Hepatocyte (in vitro differentiated cells): ENCODE data around the gene ANKAR. TPM values are rescaled to one million over a fixed set of nuclear protein-coding genes. Genes with fewer than 3 reads are reported as not detected.

Source experiments
- DNase-seq: peaks from one replicate; pipeline ENCODE4 v3.0.0-alpha.2; 2016; ENCODE audit warnings: low spot score
- H2AFZ ChIP-seq: fragments of 200-600 bp; sonication (generic); 2 replicates; pipeline ENCODE4 v1.6.0; 2016; ENCODE audit warnings: antibody characterized with exemption, mild to moderate bottlenecking
- H3K27ac ChIP-seq: fragments of 200-600 bp; sonication (generic); 2 replicates; pipeline ENCODE4 v1.5.1; 2016; ENCODE audit warnings: mild to moderate bottlenecking
- H3K27me3 ChIP-seq: fragments of 200-600 bp; sonication (generic); 2 replicates; pipeline ENCODE4 v1.6.1; 2016
- H3K36me3 ChIP-seq: fragments of 200-600 bp; sonication (generic); replicated peaks from 2 replicates; pipeline ENCODE4 v1.5.1; 2016; ENCODE audit warnings: low read depth; ENCODE audit not compliant: insufficient read depth
- H3K4me1 ChIP-seq: fragments of 200-600 bp; sonication (generic); 2 replicates; pipeline ENCODE4 v1.5.1; 2016; ENCODE audit warnings: mild to moderate bottlenecking, moderate library complexity; ENCODE audit not compliant: insufficient read depth
- H3K4me2 ChIP-seq: fragments of 200-600 bp; sonication (generic); 2 replicates; pipeline ENCODE4 v1.6.0; 2016
- H3K4me3 ChIP-seq: fragments of 200-600 bp; sonication (generic); 2 replicates; pipeline ENCODE4 v1.5.1; 2016; ENCODE audit warnings: mild to moderate bottlenecking
- H3K79me2 ChIP-seq: fragments of 200-600 bp; sonication (generic); 2 replicates; pipeline ENCODE4 v1.6.0; 2017; ENCODE audit warnings: mild to moderate bottlenecking
- H3K9me2 ChIP-seq: fragments of 200-600 bp; sonication (generic); replicated peaks from 2 replicates; pipeline ENCODE4 v1.6.0; 2017; ENCODE audit warnings: mild to moderate bottlenecking; ENCODE audit not compliant: insufficient read depth
- H3K9me3 ChIP-seq: fragments of 200-600 bp; sonication (generic); 2 replicates; pipeline ENCODE4 v1.5.1; 2016; ENCODE audit warnings: low read depth, mild to moderate bottlenecking
- H4K20me1 ChIP-seq: fragments of 200-600 bp; sonication (generic); 2 replicates; pipeline ENCODE4 v1.6.0; 2016; ENCODE audit warnings: mild to moderate bottlenecking; ENCODE audit not compliant: insufficient read depth, poor library complexity, severe bottlenecking
- CTCF ChIP-seq: fragments of 200-600 bp; sonication (generic); IDR thresholded peaks from 2 replicates; pipeline ENCODE4 v1.5.1; 2016; ENCODE audit warnings: antibody characterized with exemption, mild to moderate bottlenecking; ENCODE audit not compliant: poor library complexity
- EZH2 ChIP-seq: fragments of 200-600 bp; sonication (generic); IDR thresholded peaks from 2 replicates; pipeline ENCODE4 v1.6.1; 2016; ENCODE audit warnings: antibody characterized with exemption, mild to moderate bottlenecking, borderline replicate concordance
- EZH2phosphoT487 ChIP-seq: fragments of 200-600 bp; sonication (generic); IDR thresholded peaks from one replicate; pipeline ENCODE4 v1.6.1; 2018; ENCODE audit warnings: antibody characterized with exemption, mild to moderate bottlenecking, low read depth, moderate library complexity; ENCODE audit not compliant: unreplicated experiment, severe bottlenecking
- WGBS: methylation state at CpG from one replicate; pipeline ENCODE4 v1.1.6; 2016; ENCODE audit warnings: low lambda C conversion rate; ENCODE audit errors: missing lambda C conversion rate; 5-methylcytosine and 5-hydroxymethylcytosine counted together
- polyA plus RNA-seq: library from polyadenylated mRNA; unstranded; fragments of >200 nt; fragmentation: Nextera tagmentation; extraction: Ambion mirVana; gene quantifications from 2 replicates; pipeline ENCODE4 v1.2.1, GENCODE V29; 2016
- total RNA-seq: library from RNA; depleted of rRNA; stranded (reverse); fragments of >200 nt; gene quantifications from 2 replicates; pipeline ENCODE4 v1.2.3, GENCODE V29; 2014

ANKAR gene
- total and polyA plus RNA-seq, 2 experiments from 2014 or later: 4.0 to 4.6 TPM

GRCh38 chr2:189719571-189719970 is 45.1 kb downstream of the ANKAR start:
- H3K9me2 ChIP-seq: no peaks in the 10 kb centered on the region
- no peaks in the 10 kb centered on the region for H3K4me1 ChIP-seq
- H3K27me3 ChIP-seq: no peaks in the 10 kb centered on the region
- no peak for DNase-seq
- H3K36me3 ChIP-seq: no peaks in the 10 kb centered on the region
- no peak overlapping the region for H3K4me3 ChIP-seq
- TF ChIP-seq EZH2phosphoT487 (no peak), EZH2 (no peak), CTCF (no peak)
- H3K9me3 ChIP-seq: no peaks in the 10 kb centered on the region
- H3K79me2 ChIP-seq: no peaks in the 10 kb centered on the region
- 97% methylated on average over 4 of the region's 4 CpGs for WGBS
- no peaks in the 10 kb centered on the region for H4K20me1 ChIP-seq
- H3K27ac ChIP-seq: no peak overlapping the region
- no peak overlapping the region for H2AFZ ChIP-seq
- H3K4me2 ChIP-seq: no peak overlapping the region

- H3K79me2 ChIP-seq: no peaks in the 10 kb centered on the region
- DNase-seq: no peak
- no peaks in the 10 kb centered on the region for H3K36me3 ChIP-seq
- no peaks in the 10 kb centered on the region for H3K9me2 ChIP-seq
- no peak overlapping the region for H2AFZ ChIP-seq
- H4K20me1 ChIP-seq: no peaks in the 10 kb centered on the region
- H3K27ac ChIP-seq: no peak overlapping the region
- H3K4me2 ChIP-seq: no peak overlapping the region
- no peaks in the 10 kb centered on the region for H3K27me3 ChIP-seq
- H3K4me1 ChIP-seq: no peaks in the 10 kb centered on the region
- no peak overlapping the region for H3K4me3 ChIP-seq
- TF ChIP-seq CTCF (no peak), EZH2phosphoT487 (no peak), EZH2 (no peak)
- H3K9me3 ChIP-seq: no peaks in the 10 kb centered on the region
These were observed 48.7 kb downstream of the ANKAR start for GRCh38 chr2:189723192-189723591.

Other genes with a start within 250 kb of the ANKAR start
- 38.7 and 45.3 TPM in 2 replicates for gene WDR75, start 233.2 kb upstream of the ANKAR start, total RNA-seq
- gene WDR75, start 233.2 kb upstream of the ANKAR start, polyA plus RNA-seq: 20.1 and 21.0 TPM in 2 replicates
- 225 and 261 TPM in 2 replicates for gene SLC40A1, start 93.9 kb upstream of the ANKAR start, total RNA-seq
- 153 and 186 TPM in 2 replicates for gene SLC40A1, start 93.9 kb upstream of the ANKAR start, polyA plus RNA-seq
- gene ASNSD1, start 13.2 kb upstream of the ANKAR start, total RNA-seq: 64.7 and 66.9 TPM in 2 replicates
- gene ASNSD1, start 13.2 kb upstream of the ANKAR start, polyA plus RNA-seq: 38.4 and 41.0 TPM in 2 replicates
- gene OSGEPL1, start 88.1 kb downstream of the ANKAR start, total RNA-seq: 9.2 and 10.2 TPM in 2 replicates
- gene OSGEPL1, start 88.1 kb downstream of the ANKAR start, polyA plus RNA-seq: 6.7 and 8.3 TPM in 2 replicates
- gene ORMDL1, start 109.7 kb downstream of the ANKAR start, total RNA-seq: 69.9 and 77.6 TPM in 2 replicates
- 92.6 and 102 TPM in 2 replicates for gene ORMDL1, start 109.7 kb downstream of the ANKAR start, polyA plus RNA-seq
- gene PMS1, start 109.8 kb downstream of the ANKAR start, total RNA-seq: 14.6 and 21.2 TPM in 2 replicates
- gene PMS1, start 109.8 kb downstream of the ANKAR start, polyA plus RNA-seq: 13.1 and 16.0 TPM in 2 replicates